Astrocyte (in vitro differentiated cells and primary cell): ENCODE data around the gene ZFYVE27. TPM values are rescaled to one million over a fixed set of nuclear protein-coding genes. Genes with fewer than 3 reads are reported as not detected.

ENCODE experiments used
- DNase-seq: peaks from one replicate; pipeline ENCODE4 v3.0.0-alpha.2; 2010; ENCODE audit warnings: low read depth
- FAIRE-seq: peaks from 2 replicates; lab custom pipeline; 2011; peaks lifted over from hg19 to GRCh38; lab: Jason Lieb, UNC
- H2AFZ ChIP-seq: 2 replicates; pipeline ENCODE4 v1.6.0; 2012; ENCODE audit warnings: low read depth, low read length, inconsistent platforms
- H3K27ac ChIP-seq: 2 replicates; pipeline ENCODE4 v1.5.1; 2011; ENCODE audit warnings: low read depth, low read length, inconsistent platforms
- H3K27me3 ChIP-seq: 2 replicates; pipeline ENCODE4 v1.6.0; 2011; ENCODE audit warnings: low read length, inconsistent platforms; ENCODE audit not compliant: insufficient read depth
- H3K36me3 ChIP-seq: 2 replicates; pipeline ENCODE4 v1.5.1; 2011; ENCODE audit warnings: low read length, inconsistent platforms; ENCODE audit not compliant: insufficient read depth
- H3K4me1 ChIP-seq: 2 replicates; pipeline ENCODE4 v1.5.1; 2011; ENCODE audit warnings: low read length, inconsistent platforms; ENCODE audit not compliant: insufficient read depth
- H3K4me2 ChIP-seq: 2 replicates; pipeline ENCODE4 v1.6.0; 2012; ENCODE audit warnings: low read length, inconsistent platforms
- H3K4me3 ChIP-seq: 2 replicates; pipeline ENCODE4 v1.5.1; 2011; ENCODE audit warnings: low read depth, mild to moderate bottlenecking, low read length, inconsistent platforms; ENCODE audit not compliant: insufficient read depth
- H3K79me2 ChIP-seq: 2 replicates; pipeline ENCODE4 v1.6.0; 2012; ENCODE audit warnings: mild to moderate bottlenecking, low read length, inconsistent platforms; ENCODE audit not compliant: insufficient read depth
- H3K9ac ChIP-seq: 2 replicates; pipeline ENCODE4 v1.6.0; 2012; ENCODE audit warnings: mild to moderate bottlenecking, low read length, inconsistent platforms
- H3K9me3 ChIP-seq: 2 replicates; pipeline ENCODE4 v1.5.1; 2012; ENCODE audit warnings: low read depth, mild to moderate bottlenecking, low read length, inconsistent platforms; ENCODE audit not compliant: insufficient read depth
- H4K20me1 ChIP-seq: 2 replicates; pipeline ENCODE4 v1.6.0; 2012; ENCODE audit warnings: low read length, inconsistent platforms; ENCODE audit not compliant: insufficient read depth
- H3K27ac Mint-ChIP-seq: one replicate; pipeline ENCODE4 v1.8.0; 2021; ENCODE audit warnings: mild to moderate bottlenecking, mixed read lengths; ENCODE audit not compliant: unreplicated experiment
- H3K27me3 Mint-ChIP-seq: one replicate; pipeline ENCODE4 v1.8.0; 2021; ENCODE audit warnings: low read depth, mixed read lengths; ENCODE audit not compliant: unreplicated experiment
- H3K36me3 Mint-ChIP-seq: one replicate; pipeline ENCODE4 v1.8.0; 2021; ENCODE audit warnings: low read depth, mixed read lengths; ENCODE audit not compliant: unreplicated experiment
- H3K4me1 Mint-ChIP-seq: one replicate; pipeline ENCODE4 v1.8.0; 2021; ENCODE audit warnings: low read depth, mixed read lengths; ENCODE audit not compliant: unreplicated experiment
- H3K4me3 Mint-ChIP-seq: one replicate; pipeline ENCODE4 v1.8.0; 2021; ENCODE audit warnings: mild to moderate bottlenecking, moderate library complexity, mixed read lengths; ENCODE audit not compliant: unreplicated experiment
- H3K9me3 Mint-ChIP-seq: one replicate; pipeline ENCODE4 v1.8.0; 2021; ENCODE audit warnings: mild to moderate bottlenecking, mixed read lengths; ENCODE audit not compliant: unreplicated experiment
- EZH2 ChIP-seq: IDR thresholded peaks from 2 replicates; pipeline ENCODE4 v1.6.1; 2012; ENCODE audit warnings: mild to moderate bottlenecking, low read length, inconsistent platforms; ENCODE audit not compliant: insufficient read depth
- total RNA-seq: library from RNA; stranded (reverse); gene quantifications from 2 replicates; pipeline ENCODE4 v1.2.1, GENCODE V29; 2021
- TF ChIP-seq, protein P1 (sequence below): IDR thresholded peaks from 2 replicates; pipeline ENCODE4 v1.5.1; 2011; ENCODE audit warnings: low read depth, mild to moderate bottlenecking, inconsistent platforms, low read length, moderate library complexity; ENCODE audit not compliant: insufficient read depth

The ZFYVE27 gene
- total RNA-seq, 1 donor from 2014 or later = 32.8 TPM

DNA sequence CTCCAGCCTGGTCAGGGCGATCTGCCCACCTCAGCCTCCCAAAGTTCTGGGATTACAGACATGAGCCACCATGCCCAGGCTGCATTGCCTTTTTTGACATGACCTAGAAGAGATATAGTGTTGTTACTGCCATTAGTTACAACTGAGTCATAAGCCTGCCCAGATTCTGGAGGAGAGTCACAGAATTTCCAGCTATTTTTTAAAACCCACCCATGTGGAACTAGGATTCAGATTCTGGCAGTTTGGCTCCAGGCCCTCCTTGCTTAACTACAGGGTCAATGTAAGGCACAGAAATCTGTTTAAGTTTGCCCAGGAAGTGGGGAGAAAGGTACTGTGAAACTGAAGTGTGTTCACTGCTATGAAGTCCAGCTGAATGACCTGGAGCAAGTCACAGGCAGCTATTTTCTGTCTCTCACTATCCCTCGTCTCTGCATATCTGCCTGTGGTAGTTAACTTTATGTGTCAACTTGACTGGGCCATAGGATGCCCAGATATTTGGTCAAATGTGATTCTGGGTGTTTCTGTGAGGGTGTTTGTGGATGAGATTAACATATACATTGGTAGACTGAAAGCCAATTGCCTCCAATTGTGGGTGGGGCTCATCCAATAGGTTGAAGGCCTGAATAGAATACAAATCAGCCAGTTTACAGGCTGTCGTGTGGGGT is 31.8 kb upstream of the ZFYVE27 start:
- H3K27me3 Mint-ChIP-seq = peaks cover 14% of the 10 kb centered on the region
- no peaks in the 10 kb centered on the region for H3K36me3 Mint-ChIP-seq
- no peak overlapping the region for H3K4me2 ChIP-seq
- no peak overlapping the region for H3K4me3 ChIP-seq
- H3K27ac Mint-ChIP-seq = no peak overlapping the region
- no peaks in the 10 kb centered on the region for H3K36me3 ChIP-seq
- H3K9me3 ChIP-seq = no peaks in the 10 kb centered on the region
- peaks cover 10% of the 10 kb centered on the region for H3K4me1 ChIP-seq
- no peak overlapping the region for H3K9ac ChIP-seq
- H3K9me3 Mint-ChIP-seq = peaks cover 1% of the 10 kb centered on the region
- H2AFZ ChIP-seq = no peak overlapping the region
- no peaks in the 10 kb centered on the region for H3K79me2 ChIP-seq
- DNase-seq (no peak), FAIRE-seq (no peak)
- no peak overlapping the region for H3K27ac ChIP-seq
- peaks cover 3% of the 10 kb centered on the region for H3K27me3 ChIP-seq
- no peak for TF ChIP-seq EZH2
- TF ChIP-seq, protein P1, sequence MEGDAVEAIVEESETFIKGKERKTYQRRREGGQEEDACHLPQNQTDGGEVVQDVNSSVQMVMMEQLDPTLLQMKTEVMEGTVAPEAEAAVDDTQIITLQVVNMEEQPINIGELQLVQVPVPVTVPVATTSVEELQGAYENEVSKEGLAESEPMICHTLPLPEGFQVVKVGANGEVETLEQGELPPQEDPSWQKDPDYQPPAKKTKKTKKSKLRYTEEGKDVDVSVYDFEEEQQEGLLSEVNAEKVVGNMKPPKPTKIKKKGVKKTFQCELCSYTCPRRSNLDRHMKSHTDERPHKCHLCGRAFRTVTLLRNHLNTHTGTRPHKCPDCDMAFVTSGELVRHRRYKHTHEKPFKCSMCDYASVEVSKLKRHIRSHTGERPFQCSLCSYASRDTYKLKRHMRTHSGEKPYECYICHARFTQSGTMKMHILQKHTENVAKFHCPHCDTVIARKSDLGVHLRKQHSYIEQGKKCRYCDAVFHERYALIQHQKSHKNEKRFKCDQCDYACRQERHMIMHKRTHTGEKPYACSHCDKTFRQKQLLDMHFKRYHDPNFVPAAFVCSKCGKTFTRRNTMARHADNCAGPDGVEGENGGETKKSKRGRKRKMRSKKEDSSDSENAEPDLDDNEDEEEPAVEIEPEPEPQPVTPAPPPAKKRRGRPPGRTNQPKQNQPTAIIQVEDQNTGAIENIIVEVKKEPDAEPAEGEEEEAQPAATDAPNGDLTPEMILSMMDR = no peak
- no peak overlapping the region for H3K4me3 Mint-ChIP-seq
- no peaks in the 10 kb centered on the region for H4K20me1 ChIP-seq
- peaks cover 13% of the 10 kb centered on the region for H3K4me1 Mint-ChIP-seq

DNA sequence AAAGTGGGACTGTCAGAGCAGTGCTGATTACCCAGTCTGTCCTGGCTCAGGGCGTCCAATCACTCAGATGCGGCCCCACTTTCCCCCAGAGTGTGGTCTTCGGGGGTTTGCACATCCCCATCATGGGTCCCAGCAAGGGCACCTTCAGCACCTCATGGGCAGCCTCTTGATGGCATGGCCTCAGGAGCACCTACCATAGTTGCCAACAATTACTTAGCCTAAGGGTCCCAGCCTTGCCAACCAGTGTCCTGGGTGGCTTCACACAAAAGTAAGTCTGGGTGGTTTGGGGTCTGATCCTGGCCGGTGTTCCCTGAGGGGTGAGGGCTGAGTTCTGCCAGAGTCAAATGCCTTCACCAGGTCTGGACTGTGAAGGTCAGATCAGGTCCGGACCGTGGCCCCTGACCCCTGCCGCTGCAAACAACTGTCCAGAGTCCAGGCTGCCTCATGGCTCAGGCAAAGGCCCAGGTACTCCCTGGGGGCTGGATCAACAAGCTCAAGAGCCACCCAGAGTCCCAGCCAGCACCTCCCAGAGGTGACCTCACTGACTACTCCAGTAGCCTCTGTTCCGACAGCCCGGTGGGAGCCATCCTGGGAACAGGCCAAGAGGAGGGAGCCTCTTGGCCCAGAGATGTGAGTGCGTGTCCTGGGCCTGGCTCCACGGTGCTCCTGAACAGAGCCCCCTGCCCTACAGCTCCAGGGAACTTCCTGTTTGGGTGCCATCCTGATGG is 29.6 kb upstream of the ZFYVE27 start:
- no peak for DNase-seq
- FAIRE-seq = no peak
- H3K9ac ChIP-seq = no peak overlapping the region
- Mint-ChIP-seq H3K9me3 (peaks cover 1% of the 10 kb centered on the region), H3K4me3 (no peak overlapping the region), H3K4me1 (peaks cover 14% of the 10 kb centered on the region), H3K27me3 (peaks cover 14% of the 10 kb centered on the region), H3K36me3 (no peaks in the 10 kb centered on the region), H3K27ac (no peak overlapping the region)
- no peaks in the 10 kb centered on the region for H4K20me1 ChIP-seq
- H2AFZ ChIP-seq = no peak overlapping the region
- H3K4me2 ChIP-seq = no peak overlapping the region
- TF ChIP-seq, protein P1 = no peak
- no peak for TF ChIP-seq EZH2
- peaks cover 10% of the 10 kb centered on the region for H3K4me1 ChIP-seq
- H3K27ac ChIP-seq = no peak overlapping the region
- no peak overlapping the region for H3K4me3 ChIP-seq
- H3K9me3 ChIP-seq = no peaks in the 10 kb centered on the region
- no peaks in the 10 kb centered on the region for H3K79me2 ChIP-seq
- H3K36me3 ChIP-seq = no peaks in the 10 kb centered on the region
- peaks cover 3% of the 10 kb centered on the region for H3K27me3 ChIP-seq

DNA sequence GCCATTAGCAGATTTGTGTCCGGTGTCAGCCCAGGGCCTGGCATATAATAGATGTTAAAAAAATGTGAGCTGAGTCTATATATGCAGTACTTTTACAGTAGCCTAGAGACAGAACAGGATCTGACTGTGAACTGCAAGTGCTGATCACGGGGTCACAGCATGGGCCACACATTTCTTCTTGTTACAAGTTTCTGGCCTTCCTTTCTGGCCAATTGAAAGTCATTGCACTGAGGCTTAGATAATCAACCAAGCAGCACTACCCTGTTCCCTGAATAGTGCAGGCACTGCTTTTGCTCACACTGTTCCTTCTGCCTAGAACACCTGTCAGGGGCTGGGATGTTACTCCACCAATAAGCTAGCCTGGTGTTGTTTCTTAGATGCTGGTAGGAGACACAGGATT is 28.8 kb upstream of the ZFYVE27 start:
- H4K20me1 ChIP-seq = no peaks in the 10 kb centered on the region
- H3K27me3 Mint-ChIP-seq = peaks cover 13% of the 10 kb centered on the region
- H3K9ac ChIP-seq = no peak overlapping the region
- H3K27ac Mint-ChIP-seq = no peak overlapping the region
- peaks cover 19% of the 10 kb centered on the region for H3K4me1 Mint-ChIP-seq
- no peak overlapping the region for H3K4me3 Mint-ChIP-seq
- no peak overlapping the region for H3K27ac ChIP-seq
- DNase-seq (no peak), FAIRE-seq (no peak)
- no peaks in the 10 kb centered on the region for H3K36me3 Mint-ChIP-seq
- peaks cover 4% of the 10 kb centered on the region for H3K79me2 ChIP-seq
- H3K4me3 ChIP-seq = no peak overlapping the region
- no peaks in the 10 kb centered on the region for H3K9me3 ChIP-seq
- H3K36me3 ChIP-seq = no peaks in the 10 kb centered on the region
- H2AFZ ChIP-seq = no peak overlapping the region
- peaks cover 1% of the 10 kb centered on the region for H3K9me3 Mint-ChIP-seq
- TF ChIP-seq EZH2 = no peak
- TF ChIP-seq, protein P1 = no peak
- peaks cover 3% of the 10 kb centered on the region for H3K27me3 ChIP-seq
- peaks cover 14% of the 10 kb centered on the region for H3K4me1 ChIP-seq
- H3K4me2 ChIP-seq = no peak overlapping the region
